Inflammatory macrophage treated with lipopolysaccharide for 1 hour (primary cell): ENCODE results near the gene TTN.
A peak's percentile ranks its signal among the peaks of the same experiment; 100 is the strongest.

Experiments used
- DNase-seq, 2 donors: peaks; one replicate each; pipeline ENCODE4 v3.0.0-alpha.2; 2020 to 2022

TTN gene

GRCh38 chr2:178811045-178811444 lies 3.8 kb upstream of the TTN start:
- no peak for DNase-seq

- DNase-seq = no peak
These were observed 3.2 kb upstream of the TTN start for GRCh38 chr2:178810422-178810821.

GRCh38 chr2:178806543-178806942 lies 680 bp downstream of the TTN start:
- DNase-seq = no peak

GRCh38 chr2:178805457-178805856 lies 1.8 kb downstream of the TTN start:
- DNase-seq = no peak

- DNase-seq = peak in 1 of 2 donors; percentile 25
These were observed 2.4 kb downstream of the TTN start for GRCh38 chr2:178804791-178805190.

GRCh38 chr2:178800510-178800909 lies 6.7 kb downstream of the TTN start:
- DNase-seq = no peak

- no peak for DNase-seq
These were observed 7.9 kb downstream of the TTN start for GRCh38 chr2:178799305-178799704.

- DNase-seq = peak; percentile 18 to 66
These were observed 11.0 kb downstream of the TTN start for GRCh38 chr2:178796079-178796677.

- DNase-seq = no peak
These were observed 19.3 kb downstream of the TTN start for GRCh38 chr2:178787934-178788333.

GRCh38 chr2:178787155-178787554 lies 20.1 kb downstream of the TTN start:
- no peak for DNase-seq

- no peak for DNase-seq
These were observed 23.3 kb downstream of the TTN start for GRCh38 chr2:178783889-178784288.

GRCh38 chr2:178782236-178782635 lies 25.0 kb downstream of the TTN start:
- DNase-seq = no peak

GRCh38 chr2:178777577-178777976 lies 29.6 kb downstream of the TTN start:
- no peak for DNase-seq

GRCh38 chr2:178776751-178777150 lies 30.5 kb downstream of the TTN start:
- no peak for DNase-seq

- no peak for DNase-seq
These were observed 31.2 kb downstream of the TTN start for GRCh38 chr2:178775975-178776374.

GRCh38 chr2:178770518-178770917 lies 36.7 kb downstream of the TTN start:
- DNase-seq = no peak

- DNase-seq = no peak
These were observed 39.8 kb downstream of the TTN start for GRCh38 chr2:178767094-178768060.

GRCh38 chr2:178764097-178764496 lies 43.1 kb downstream of the TTN start:
- no peak for DNase-seq

- DNase-seq = peak; percentile 7 to 45
These were observed 45.4 kb downstream of the TTN start for GRCh38 chr2:178761759-178762371.

GRCh38 chr2:178756843-178757242 lies 50.4 kb downstream of the TTN start:
- no peak for DNase-seq

- no peak for DNase-seq
These were observed 50.9 kb downstream of the TTN start for GRCh38 chr2:178756343-178756742.

- no peak for DNase-seq
These were observed 59.5 kb downstream of the TTN start for GRCh38 chr2:178747767-178748166.

GRCh38 chr2:178734518-178734917 lies 72.7 kb downstream of the TTN start:
- DNase-seq = no peak

GRCh38 chr2:178733975-178734374 lies 73.2 kb downstream of the TTN start:
- no peak for DNase-seq
